Measurements from ENCODE around the gene RNF113B.

DNA sequence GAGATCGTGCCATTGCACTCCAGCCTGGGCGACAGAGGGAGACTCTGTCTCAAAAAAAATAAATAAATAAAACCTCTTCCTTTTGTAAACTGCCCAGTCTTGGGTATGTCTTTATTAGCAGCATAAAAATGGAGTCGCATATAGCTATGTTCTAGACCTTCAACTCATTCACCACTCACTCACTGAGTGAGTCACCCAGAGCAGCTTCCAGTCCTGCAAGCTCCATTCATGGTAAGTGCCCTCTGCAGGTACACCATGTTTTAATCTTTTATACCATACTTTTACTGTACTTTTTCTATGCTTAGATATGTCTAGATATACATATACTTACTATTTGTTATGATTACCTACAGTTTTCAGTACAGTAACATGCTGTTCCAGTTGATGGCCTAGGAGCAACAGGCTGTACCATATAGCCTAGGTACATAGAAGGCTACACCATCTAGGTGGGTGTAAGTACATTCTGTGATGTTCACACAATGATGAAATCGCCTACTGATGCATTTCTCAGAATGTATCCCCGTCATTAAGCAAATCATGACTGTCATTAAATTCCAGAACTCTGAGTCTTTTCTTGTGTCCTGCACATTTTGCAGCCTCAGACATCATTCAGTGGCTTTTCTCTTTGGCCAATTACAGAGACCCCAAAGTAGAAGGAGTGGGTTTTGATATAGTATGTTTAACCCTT is 47.9 kb downstream of the RNF113B start:
- TF ChIP-seq, protein P1, sequence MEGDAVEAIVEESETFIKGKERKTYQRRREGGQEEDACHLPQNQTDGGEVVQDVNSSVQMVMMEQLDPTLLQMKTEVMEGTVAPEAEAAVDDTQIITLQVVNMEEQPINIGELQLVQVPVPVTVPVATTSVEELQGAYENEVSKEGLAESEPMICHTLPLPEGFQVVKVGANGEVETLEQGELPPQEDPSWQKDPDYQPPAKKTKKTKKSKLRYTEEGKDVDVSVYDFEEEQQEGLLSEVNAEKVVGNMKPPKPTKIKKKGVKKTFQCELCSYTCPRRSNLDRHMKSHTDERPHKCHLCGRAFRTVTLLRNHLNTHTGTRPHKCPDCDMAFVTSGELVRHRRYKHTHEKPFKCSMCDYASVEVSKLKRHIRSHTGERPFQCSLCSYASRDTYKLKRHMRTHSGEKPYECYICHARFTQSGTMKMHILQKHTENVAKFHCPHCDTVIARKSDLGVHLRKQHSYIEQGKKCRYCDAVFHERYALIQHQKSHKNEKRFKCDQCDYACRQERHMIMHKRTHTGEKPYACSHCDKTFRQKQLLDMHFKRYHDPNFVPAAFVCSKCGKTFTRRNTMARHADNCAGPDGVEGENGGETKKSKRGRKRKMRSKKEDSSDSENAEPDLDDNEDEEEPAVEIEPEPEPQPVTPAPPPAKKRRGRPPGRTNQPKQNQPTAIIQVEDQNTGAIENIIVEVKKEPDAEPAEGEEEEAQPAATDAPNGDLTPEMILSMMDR (optimal IDR thresholded peaks at IDR 0.05 in 1 of 3, IDR thresholded peaks at IDR 0.05 in 1 of 3, conservative IDR thresholded peaks at IDR 0.05 in 1 of 3; ENCODE audit: extremely low read depth in 1 of 3, insufficient read depth in 2 of 3, low read length in 3 of 3): no peak
- no peak for TF ChIP-seq EZH2 (IDR thresholded peaks at IDR 0.05; ENCODE audit: low read length)

Data from keratinocyte (primary cell).